Neural cell (in vitro differentiated cells): ENCODE results near the gene SMC5.

Source experiments
- EP300 ChIP-seq: fragments of 450-650 bp; conservative IDR thresholded peaks from 2 replicates; pipeline ENCODE4 v1.6.1; 2014; ENCODE audit warnings: antibody characterized with exemption, mild to moderate bottlenecking, moderate library complexity; ENCODE audit not compliant: poor library complexity, severe bottlenecking
- EZH2 ChIP-seq: fragments of 200-600, 300-800 bp; shearing (Covaris generic), sonication (generic); IDR thresholded peaks from 2 replicates; pipeline ENCODE4 v1.6.1; 2014; ENCODE audit warnings: antibody characterized with exemption, low read length, borderline replicate concordance, mild to moderate bottlenecking; ENCODE audit not compliant: insufficient read depth, poor library complexity, severe bottlenecking
- MXI1 ChIP-seq: fragments of 450-650 bp; conservative IDR thresholded peaks from 2 replicates; pipeline ENCODE4 v1.6.1; 2014; ENCODE audit warnings: antibody characterized with exemption, mild to moderate bottlenecking; ENCODE audit not compliant: poor library complexity, severe bottlenecking
- RAD21 ChIP-seq: fragments of 450-650 bp; conservative IDR thresholded peaks from 2 replicates; pipeline ENCODE4 v1.6.1; 2014; ENCODE audit warnings: antibody characterized with exemption, mild to moderate bottlenecking, moderate library complexity
- TF ChIP-seq, protein P1 (sequence below): fragments of 450-650 bp; IDR thresholded peaks from 2 replicates; pipeline ENCODE4 v1.5.1; 2014; ENCODE audit warnings: antibody characterized with exemption, mild to moderate bottlenecking, moderate library complexity; ENCODE audit not compliant: poor library complexity, severe bottlenecking
- TF ChIP-seq, protein P2 (sequence below): IDR thresholded peaks from 2 replicates; pipeline ENCODE4 v1.6.1; 2012; ENCODE audit warnings: borderline replicate concordance

DNA sequence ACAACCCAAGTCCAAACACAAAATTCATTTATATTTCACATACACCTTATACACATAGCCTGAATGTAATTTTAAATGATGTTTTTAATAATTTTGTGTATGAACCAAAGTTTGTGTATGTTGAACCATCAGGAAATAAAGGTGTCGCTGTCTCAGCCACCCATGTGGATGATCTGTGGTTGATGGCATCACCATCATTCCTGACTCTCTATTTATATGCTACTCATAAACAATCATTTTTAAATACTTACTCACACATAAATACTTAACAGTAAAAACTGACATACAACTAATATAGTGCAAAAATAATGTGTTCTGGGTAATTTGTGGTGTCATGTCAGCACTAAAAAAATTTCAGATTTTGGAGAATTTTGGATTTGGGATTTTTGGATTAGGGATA is 38.4 kb downstream of the SMC5 start:
- TF ChIP-seq, protein P1, sequence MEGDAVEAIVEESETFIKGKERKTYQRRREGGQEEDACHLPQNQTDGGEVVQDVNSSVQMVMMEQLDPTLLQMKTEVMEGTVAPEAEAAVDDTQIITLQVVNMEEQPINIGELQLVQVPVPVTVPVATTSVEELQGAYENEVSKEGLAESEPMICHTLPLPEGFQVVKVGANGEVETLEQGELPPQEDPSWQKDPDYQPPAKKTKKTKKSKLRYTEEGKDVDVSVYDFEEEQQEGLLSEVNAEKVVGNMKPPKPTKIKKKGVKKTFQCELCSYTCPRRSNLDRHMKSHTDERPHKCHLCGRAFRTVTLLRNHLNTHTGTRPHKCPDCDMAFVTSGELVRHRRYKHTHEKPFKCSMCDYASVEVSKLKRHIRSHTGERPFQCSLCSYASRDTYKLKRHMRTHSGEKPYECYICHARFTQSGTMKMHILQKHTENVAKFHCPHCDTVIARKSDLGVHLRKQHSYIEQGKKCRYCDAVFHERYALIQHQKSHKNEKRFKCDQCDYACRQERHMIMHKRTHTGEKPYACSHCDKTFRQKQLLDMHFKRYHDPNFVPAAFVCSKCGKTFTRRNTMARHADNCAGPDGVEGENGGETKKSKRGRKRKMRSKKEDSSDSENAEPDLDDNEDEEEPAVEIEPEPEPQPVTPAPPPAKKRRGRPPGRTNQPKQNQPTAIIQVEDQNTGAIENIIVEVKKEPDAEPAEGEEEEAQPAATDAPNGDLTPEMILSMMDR: no peak
- TF ChIP-seq, protein P2, sequence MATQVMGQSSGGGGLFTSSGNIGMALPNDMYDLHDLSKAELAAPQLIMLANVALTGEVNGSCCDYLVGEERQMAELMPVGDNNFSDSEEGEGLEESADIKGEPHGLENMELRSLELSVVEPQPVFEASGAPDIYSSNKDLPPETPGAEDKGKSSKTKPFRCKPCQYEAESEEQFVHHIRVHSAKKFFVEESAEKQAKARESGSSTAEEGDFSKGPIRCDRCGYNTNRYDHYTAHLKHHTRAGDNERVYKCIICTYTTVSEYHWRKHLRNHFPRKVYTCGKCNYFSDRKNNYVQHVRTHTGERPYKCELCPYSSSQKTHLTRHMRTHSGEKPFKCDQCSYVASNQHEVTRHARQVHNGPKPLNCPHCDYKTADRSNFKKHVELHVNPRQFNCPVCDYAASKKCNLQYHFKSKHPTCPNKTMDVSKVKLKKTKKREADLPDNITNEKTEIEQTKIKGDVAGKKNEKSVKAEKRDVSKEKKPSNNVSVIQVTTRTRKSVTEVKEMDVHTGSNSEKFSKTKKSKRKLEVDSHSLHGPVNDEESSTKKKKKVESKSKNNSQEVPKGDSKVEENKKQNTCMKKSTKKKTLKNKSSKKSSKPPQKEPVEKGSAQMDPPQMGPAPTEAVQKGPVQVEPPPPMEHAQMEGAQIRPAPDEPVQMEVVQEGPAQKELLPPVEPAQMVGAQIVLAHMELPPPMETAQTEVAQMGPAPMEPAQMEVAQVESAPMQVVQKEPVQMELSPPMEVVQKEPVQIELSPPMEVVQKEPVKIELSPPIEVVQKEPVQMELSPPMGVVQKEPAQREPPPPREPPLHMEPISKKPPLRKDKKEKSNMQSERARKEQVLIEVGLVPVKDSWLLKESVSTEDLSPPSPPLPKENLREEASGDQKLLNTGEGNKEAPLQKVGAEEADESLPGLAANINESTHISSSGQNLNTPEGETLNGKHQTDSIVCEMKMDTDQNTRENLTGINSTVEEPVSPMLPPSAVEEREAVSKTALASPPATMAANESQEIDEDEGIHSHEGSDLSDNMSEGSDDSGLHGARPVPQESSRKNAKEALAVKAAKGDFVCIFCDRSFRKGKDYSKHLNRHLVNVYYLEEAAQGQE: no peak
- TF ChIP-seq RAD21: no peak
- no peak for TF ChIP-seq EP300
- TF ChIP-seq MXI1: no peak
- TF ChIP-seq EZH2: no peak
